ENCODE data around the gene FOXD1.
"Not testable (repeated sequence)": the region's sequence is repeated elsewhere in the genome, so short reads cannot be mapped to it uniquely, and the experiment has no call there.

FOXD1 gene

DNA sequence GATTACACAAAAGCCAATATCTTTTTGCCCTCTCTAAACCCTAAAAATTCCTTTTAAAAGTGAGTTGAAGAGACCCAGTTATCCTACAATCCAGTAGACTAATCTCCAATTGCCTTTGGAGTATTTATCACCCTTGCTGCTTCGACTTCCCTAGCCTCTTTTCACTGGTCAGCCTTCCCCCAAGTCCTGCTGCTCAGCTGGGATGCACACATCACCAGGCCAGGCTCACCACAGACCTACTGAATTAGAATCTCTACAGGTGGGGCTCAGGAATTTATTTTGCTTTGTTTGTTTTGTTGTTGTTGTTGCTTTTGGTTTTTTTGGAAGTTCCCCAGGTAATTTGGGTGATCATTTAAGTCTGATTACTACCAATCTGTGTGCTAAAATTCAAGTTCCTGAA lies 11.6 kb upstream of the FOXD1 start:
- no peak for DNase-seq

DNA sequence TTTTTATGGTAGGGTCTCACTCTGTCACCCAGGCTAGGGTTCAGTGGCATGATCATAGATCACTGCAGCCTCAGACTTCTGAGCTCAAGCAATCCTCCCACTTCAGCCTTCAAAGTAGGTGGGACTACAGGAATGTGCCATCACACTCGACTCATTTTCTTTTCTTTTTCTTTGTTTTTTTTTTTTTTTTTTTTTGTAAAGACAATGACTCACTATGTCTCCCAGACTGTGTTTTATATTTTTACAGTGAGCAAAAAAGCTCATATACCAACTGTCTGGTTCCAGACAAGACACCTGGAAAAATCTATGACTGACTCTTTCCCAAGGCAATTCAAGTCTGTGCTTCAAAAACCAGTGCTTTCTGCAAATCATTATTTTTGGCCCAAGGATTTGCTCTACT lies 10.8 kb upstream of the FOXD1 start:
- peak; percentile 58 for DNase-seq

DNA sequence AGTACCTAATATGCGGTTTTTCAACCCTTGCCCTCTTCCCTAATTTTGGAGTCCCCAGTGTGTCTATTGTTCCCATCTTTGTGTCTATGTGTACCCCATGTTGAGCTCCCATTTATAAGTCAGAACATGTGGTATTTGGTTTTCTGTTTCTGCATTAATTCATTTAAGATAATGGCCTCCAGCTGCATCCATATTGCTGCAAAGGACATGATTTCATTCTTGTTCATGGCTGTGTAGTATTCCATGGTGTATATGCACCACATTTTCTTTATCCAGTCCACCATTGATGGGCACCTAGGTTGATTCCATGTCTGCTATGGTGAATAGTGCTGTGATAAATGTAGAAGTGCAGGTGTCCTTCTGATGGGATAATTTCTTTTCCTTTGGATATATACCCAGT lies 7.9 kb upstream of the FOXD1 start:
- DNase-seq, result not testable (repeated sequence)

DNA sequence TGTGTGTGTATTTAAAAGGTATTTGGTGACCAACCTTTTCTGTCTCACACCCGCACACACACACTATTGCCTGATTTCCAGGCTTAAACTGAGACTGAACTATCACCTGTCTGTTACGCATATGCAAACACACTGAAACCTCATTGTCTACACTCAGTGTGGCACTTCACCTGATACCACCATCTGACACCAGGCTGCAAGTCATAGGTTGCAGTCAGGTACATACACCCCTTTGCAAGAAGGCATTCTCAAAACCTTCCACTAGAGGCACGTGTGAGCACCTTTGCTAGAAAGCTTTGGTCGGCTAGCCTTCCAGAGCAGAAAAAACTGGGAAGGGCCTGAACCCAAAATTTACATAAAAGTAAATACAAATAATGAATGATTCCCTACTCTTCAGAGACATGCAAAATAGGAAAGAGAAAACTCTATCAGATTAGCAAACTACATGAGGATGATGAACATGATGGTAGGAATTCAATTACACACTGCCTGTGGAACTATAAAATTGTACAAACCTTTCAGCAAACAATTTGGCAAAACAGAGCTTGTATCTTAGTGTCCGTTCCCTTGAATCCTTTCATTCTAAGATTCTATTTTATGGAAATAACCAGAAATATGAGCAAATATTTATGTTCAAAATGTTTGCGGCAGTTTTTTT lies 5.9 kb upstream of the FOXD1 start:
- DNase-seq, result peak; percentile 50

DNA sequence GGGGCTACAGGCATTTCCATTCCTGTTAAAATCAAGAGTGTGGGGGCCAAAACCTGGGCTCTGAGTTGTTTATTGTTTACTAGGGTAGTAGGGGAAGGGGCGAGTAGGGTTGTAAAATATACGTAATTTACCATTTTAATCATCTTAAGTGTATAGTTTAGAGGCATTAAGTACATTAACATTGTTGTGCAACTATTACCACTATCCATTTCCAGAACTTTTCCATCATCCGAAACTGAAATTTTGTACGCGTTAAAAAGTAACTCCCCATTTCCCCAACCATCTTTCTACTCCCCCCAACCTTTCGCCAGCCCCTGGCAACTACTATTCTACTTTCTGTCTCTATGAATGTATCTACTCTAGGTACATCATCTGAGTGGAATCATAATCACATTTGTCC lies 3.6 kb upstream of the FOXD1 start:
- DNase-seq, result no peak

DNA sequence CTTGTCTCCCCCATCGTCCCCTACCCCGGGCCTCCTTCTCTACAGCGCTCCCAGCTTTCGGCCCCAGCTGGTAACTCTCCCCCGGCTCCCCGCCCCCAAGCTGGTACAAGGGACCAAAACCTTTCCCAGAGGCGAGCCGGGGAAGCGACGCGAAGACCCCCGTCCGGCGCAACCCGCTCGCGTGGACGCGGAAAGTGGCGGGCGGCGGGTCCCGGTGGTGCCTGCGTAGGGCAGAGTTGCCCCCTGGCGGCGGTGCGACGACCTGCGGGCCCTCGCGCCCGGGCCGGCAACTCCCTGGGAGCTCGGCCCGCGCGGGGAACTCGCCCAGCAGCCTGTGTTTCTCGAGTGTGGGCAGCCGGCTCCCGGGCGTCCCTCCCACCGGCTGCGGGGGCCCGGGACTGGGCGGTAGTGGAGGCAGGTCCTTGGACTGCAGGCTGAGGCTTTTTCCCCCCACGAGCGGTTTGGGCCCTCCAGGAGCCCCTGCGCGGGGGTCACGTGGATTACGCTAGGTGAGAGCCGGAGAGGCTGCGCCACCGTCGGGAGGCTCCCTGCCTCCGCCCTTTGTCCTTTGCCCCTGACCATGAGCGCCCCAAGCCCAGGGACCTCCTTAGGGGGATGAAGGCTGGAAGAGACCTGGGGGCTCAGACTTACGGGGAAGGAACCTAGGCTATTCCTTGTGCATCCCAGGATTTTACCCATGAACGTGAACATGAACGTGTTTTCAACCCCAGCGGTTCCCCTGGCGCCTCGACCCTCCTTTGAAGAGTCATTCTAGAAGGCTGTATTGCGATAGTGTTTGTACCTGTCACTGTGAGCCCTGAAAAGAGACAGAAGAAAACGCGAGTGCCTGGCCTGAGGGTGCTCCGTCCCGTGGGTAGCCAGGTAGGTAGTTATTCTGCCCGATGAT lies 2.9 kb upstream of the FOXD1 start:
- DNase-seq, result peak; percentile 69

DNA sequence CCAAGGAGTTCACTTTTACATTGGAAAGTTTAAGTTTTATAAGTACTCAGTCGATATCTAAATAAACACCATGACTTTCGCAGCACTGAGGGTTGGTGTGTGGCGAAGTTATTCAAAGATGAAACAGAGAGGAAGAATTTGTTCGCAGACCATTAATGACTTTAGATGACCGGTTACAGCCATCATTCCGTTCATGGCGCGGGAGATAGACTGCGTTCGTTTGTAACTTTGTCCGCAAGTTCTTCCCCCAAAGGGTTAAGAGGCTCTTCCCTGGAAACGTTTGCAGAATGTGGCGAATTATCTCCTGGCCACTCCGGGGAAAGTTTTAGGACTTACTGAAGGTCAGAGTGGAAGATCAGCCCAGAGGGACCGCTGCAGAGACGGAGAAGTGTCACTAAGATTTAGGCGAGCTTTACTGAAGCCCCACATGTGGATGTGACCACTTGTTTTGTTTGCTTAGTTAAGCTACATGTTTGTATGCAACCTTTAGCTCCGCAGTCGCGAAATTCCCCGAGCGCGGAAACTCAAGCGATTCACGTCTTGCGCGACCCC lies 2.2 kb upstream of the FOXD1 start:
- DNase-seq, result peak; percentile 60

DNA sequence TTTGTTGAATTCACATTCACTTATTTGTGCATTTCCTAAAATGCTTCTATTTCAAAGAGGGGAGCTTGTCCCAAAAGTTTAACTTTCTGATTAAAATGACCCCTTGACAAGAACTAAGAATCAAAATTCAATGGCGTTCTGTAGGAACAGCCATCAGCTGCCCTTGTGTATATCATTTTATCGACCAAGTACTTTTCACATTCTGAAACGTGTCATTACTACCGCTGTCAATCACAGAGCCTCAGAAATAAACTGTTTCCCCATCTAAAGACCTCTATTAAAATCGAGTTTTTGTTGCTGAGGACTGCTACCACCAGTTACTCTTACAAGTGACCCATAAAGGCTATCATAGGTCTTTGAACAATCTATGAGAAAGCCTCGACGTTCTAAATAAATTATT lies 1.6 kb upstream of the FOXD1 start:
- no peak for DNase-seq

DNA sequence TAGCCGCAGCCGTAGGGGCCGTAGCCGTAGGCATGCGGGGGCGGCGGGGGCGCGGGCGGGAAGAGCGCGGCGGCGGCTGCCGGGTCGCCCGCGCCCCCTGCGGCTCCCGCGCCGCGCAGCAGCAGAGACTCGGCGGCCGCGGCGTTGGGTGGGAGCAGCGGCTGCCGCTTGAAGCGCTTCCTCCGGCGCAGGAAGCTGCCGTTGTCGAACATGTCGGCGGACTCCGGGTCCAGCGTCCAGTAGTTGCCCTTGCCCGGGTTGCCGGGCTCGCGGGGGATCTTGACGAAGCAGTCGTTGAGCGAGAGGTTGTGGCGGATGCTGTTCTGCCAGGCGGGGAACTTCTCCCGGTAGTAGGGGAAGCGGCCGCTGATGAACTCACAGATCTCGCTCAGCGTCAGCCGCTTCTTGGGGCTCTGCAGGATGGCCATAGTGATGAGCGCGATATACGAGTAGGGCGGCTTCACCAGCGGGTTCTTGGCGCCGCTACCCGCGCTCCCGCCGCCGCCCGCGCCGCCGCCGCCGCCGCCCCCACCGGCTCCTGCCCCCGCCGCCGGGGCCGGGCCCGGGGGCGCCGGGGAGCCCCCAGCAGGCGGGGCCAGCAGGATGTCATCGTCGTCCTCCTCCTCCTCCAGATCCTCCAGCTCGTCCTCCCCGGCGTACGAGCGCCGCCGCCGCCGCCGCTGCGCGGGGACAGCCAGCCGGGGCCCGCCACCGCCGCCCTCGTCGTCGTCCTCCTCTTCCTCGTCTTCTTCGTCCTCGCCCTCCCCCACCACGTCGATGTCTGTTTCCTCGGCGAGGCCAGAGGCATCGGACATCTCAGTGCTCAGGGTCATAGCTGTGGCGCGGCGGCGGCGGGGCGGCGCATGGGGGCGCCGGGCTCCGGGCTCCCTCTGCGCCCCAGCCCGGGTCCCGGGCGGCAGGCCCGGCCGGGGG lies 781 bp downstream of the FOXD1 start:
- peak; percentile 84 for DNase-seq

DNA sequence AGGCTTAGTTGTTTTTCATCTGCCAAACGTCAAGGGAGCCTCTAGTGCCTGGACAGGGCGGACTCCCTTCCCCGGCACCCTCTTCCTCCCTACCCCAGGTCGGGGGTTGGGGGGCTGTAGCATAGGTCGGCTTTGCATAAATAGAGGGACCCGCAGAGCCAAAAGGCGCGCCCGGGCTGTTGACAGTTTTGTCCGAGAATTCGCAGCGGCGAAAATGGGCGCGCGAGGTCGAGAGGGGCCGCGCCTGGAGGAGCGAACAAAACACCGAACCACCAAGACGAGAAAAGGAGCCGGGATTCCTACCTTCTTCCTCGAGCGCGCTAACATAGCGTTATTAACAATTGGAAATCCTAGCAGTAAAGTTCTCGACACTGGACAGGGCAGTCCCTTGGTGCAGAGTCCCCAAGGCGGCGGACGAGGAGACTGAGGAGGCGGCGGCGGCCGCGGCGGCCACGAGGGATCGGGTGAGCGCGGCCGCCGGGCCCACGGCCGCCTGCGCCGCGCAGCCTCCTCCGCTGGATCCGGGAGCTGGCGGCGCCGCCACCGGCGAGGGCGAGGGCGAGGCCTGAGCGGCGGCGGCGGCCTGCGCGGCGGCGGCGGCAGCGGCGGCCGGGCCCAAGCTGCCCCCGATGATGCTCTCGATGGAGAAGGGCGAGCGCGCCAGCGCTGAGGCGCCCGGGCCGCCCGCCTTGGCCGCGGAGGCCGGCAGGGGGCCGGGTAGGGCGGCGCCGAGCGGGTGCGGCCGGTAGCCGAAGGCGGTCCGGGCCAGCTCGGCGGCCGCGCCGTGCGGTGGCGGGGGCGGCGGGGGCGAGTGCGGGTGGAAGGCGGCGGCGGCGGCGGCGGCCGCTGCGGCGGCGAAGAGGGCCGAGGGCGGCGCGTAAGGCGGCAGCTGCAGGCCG lies 1.7 kb downstream of the FOXD1 start:
- DNase-seq, result peak; percentile 24

DNA sequence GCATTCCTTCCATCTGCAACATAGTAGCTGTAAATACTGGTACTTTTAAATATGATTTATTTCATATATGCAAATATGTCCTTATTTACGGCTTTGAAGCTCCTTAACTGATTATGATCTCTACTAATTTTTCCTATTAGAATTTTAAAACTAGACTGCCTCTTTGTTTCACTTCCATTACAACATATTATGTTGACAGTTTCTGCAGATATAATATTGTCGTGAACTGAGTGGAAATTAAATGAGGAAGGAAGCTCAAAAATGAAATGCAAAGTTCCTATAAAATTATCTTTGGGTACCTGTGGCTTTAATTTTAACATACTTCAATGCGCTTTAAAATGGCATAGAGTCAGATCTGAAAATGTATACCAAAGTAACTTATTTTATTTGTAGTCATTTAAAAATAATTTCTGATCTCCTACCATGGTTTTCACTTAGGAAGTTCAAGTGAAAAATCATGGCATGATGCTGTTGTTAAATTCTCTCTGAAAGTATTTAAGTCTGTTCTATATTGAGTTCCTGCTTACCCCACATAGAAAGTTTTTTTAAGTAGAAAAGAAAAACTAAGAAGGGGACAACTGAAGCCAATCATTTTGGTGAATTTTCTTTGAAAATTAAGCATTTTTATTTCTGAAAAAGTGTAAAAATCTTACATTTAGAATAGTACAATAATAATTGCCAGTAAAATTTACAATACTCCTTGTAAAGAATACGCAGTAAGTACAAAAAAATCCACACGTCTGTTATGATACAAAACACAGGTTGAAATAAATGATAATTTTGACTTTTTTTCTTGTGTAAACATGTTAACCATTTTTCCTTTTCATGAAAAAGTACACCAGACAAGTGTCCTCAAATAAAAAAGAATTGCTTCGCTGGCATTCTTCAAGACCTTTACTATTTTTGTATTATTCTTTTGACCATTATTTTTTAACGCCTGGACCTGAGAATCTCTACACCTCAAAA lies 2.6 kb downstream of the FOXD1 start:
- DNase-seq, result no peak

DNA sequence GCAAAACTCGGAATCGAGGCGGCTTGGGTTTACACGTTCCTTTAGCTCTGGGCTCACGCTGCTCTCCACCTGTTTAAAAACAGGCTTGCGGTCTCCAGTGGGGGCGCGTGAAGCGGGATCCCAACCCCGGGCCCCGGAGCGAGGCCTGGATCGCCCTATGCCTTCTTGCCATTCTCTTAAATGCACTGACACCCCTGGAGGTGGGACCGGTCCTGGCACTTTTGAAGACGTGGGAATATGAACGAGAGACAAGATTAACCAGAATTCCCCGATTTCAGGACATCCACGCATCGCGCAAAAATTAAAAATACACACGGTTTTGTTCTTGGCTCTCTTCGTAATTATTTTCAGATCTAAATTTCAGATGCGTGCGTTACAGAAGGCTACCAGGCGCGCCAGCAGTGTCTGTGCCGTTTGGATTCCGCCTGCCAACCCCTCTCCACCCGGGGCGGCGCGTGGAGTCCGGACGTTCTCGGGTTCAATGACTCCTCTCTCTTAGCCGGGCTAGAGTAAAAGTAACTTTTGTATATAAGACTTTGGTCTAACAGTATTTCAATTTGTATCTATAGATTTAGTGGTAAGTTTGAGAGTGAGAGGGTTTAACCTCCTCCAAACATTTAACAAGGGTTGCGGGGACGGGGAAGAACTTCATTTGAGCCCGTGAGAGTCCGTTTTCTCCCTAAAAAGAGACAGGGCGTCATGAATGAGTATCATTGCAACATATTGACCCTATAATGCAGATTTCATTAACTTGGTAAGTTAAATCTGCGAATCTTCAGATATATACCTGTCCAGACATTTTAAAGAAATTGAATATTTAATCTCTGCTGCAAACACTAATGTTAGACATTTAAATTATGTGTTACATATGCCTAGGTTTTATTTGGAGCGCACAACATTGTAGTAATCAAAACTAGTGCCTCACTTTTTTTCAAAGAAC lies 3.8 kb downstream of the FOXD1 start:
- peak; percentile 61 for DNase-seq

DNA sequence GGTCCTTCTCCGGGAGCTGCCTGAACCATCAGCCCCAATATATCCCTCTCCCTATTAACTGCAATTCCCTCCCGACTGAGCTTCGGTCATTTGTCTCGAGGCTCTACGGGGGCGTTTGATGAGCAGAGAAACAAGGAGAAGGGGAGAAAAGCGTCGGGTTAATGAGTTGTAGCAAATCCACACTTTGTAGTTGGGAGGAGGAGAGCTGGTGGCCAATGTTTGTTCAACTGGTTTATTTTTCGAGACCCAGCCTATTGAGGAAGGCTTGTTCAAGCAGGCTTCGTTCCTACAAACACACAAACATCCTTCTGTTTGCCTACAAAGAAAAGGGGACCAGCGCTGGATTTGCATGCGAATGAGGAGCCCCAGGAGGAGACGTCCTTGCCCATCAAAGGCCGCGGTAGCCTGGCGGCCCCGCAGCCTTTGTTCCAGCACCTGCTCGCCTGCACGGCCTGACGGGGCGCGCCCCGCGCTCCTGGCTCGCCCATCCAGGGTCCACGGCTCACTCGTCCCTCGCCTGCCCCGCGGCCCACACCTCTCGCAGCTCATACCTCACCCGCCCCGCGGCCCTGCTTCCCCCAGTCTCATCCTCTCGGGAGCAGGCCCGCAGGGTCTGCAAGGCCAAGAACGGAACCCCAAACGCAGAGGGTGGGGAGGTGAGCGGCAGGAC lies 4.6 kb downstream of the FOXD1 start:
- DNase-seq, result peak; percentile 44

DNA sequence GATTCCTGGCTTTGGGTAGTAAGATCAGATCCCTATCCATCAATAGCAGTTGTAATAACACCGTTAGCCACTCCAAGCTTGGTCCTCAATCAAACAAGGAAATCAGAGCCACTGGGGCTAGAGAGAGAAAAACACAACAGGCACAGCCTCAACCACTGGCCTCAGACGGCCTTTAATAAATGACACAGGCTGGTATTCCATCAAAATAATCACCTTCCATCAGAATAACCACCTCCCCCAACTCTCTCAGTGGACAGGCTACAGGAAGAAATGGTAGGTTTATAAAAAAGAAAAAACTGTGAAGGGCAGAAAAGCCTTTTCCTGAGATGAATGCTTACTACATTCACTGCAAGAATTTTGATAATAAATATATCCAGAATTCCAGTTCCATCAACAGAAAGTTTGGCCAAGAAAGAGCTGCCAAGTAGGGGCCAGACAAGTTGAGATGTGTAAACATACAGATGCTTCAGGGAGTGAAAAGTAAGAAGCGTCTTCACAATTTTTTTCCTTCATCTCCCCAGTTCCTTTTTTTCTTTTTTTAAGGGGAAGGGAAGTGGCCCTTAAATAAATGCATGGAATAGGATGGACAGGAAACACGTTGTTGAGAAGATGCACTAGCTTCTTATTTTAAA lies 5.5 kb downstream of the FOXD1 start:
- DNase-seq, result peak; percentile 54

DNA sequence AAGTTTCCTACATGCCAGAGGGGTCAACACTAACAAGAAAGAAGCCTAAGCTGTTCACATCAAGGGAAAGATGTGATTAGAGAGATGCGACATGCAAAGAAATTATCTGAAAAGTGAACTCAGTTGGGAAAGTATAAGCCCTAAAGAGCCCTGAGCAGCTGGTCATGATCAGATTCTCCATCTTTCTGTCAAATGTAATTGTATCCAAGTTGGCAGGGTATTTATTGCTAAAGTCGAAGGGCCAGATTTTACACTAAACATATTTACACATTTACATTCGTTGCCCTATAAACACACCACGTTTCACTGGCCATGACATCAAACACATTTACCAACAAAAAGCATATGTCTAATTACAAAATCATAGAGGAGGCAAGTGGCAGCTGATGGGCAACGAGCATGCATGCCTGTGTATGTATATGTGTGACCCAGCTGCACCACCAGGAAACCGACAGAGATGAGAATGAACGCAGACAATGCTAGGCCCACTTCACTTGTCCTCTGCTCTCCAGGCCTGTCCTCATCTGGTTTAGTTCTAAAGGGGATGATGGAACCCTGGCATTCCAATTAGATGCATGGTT lies 6.3 kb downstream of the FOXD1 start:
- DNase-seq, result peak; percentile 53

DNA sequence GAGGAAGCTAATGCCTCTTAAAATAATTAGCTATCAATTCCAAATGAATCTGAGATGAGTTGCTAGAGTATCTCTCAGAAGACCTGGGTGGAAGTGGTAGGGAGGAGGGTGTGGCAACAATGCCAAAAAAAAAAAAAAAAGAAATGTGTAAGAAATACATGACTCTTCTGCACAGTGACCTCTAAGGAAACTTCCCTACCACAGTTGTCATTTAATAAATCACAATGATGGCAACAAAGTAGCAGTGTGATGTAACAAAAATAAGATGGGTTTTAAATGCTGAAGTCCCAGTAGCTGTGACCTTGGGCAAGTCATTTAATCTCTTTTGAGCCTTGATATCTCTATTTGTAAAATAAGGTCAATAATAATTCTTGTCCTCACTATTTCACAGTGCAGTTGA lies 7.2 kb downstream of the FOXD1 start:
- DNase-seq, result peak; percentile 65

DNA sequence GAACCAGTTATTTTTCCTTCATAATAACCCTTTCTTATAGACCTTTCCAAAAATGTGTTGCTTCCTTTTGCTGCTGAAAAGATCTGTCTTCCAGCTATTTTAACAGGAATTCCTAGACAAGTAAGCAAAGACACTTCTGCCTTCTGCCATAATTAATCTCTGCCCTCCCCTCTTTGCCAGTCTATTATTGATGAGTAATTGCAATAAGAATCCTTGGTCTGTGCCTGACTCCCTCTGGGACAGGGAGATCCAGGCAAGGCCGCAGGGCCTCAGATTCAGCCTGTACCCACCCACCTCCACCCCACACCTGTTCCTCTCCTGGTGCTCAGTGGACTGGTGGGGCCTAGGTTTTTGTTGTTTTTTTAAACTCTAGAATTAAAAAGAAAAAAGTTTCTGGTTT lies 8.3 kb downstream of the FOXD1 start:
- peak; percentile 74 for DNase-seq

Measured in fibroblast of skin of right biceps (primary cell).